Measurements from ENCODE around the gene WDPCP. TPM values are rescaled to one million over a fixed set of nuclear protein-coding genes. Genes with fewer than 3 reads are reported as not detected.
A peak's percentile ranks its signal among the peaks of the same experiment; 100 is the strongest.
"Not testable (repeated sequence)": the region's sequence is repeated elsewhere in the genome, so short reads cannot be mapped to it uniquely, and the experiment has no call there.

Gene WDPCP
- total and polyA plus RNA-seq, 5 donors from 2014 or later = 2.9 to 9.4 (median 3.9) TPM

DNA sequence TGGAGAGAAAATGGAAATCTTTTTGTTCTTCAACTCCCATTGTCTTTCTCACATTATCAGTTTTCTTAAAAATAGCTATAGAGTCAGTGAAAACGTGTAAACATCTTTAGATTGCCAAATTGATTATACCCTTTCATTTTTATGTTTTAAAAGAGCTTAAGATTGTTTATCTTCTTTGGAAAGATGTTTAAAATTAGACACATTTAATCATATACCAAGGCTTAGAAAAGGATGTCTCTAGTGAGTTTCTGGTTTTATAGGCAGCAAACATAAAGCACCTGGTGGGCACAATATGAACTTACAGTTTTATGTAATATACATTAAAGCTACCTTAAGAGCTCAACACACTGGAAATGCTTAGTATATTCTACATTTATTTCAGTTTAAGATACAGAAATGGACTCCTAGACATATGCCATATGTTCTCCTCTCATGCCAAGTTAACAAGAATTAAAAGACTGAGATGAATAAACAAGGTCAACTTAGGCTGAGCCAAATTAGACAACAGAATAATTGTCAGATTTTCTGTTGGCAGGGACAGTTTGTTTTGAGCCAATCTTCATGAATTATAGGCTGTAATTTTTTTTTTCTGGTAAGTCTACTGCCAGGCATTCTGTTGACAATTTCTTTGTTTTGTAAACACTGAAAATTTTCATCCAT, 425.0 kb downstream of the WDPCP start:
- DNase-seq = no peak
- Mint-ChIP-seq H3K36me3 (peaks cover 18% of the 10 kb centered on the region), H3K27ac (no peak overlapping the region), H3K4me1 (no peaks in the 10 kb centered on the region), H3K9me3 (peaks cover 0 to 13% (median 4%) of the 10 kb centered on the region in 7 donors), H3K4me3 (peak overlapping the region in 1 of 4 donors; percentile 71), H3K27me3 (no peaks in the 10 kb centered on the region)
- Histone ChIP-seq H3K27ac (ENCODE audit: insufficient read depth, low read length, poor library complexity, severe bottlenecking) (no peak overlapping the region), H3K36me3 (ENCODE audit: control insufficient read depth, insufficient read depth, low read length) (no peaks in the 10 kb centered on the region), H3K4me1 (ENCODE audit: control insufficient read depth, insufficient read depth, low read length, poor library complexity, severe bottlenecking) (no peaks in the 10 kb centered on the region), H3K9me3 (ENCODE audit: control insufficient read depth in 2 of 2, low read length in 2 of 2) (no peaks in the 10 kb centered on the region), H3K4me3 (ENCODE audit: low read depth, low read length) (no peak overlapping the region), H3K27me3 (ENCODE audit: control insufficient read depth, insufficient read depth, low read length) (no peaks in the 10 kb centered on the region)
- no peak for ATAC-seq (ENCODE audit: low read depth in 2 of 2)

- H3K27me3 Mint-ChIP-seq = no peaks in the 10 kb centered on the region
- H3K27me3 ChIP-seq (ENCODE audit: control insufficient read depth, insufficient read depth, low read length) = no peaks in the 10 kb centered on the region
- H3K9me3 Mint-ChIP-seq = no peaks in the 10 kb centered on the region
- no peaks in the 10 kb centered on the region for H3K4me1 ChIP-seq (ENCODE audit: control insufficient read depth, insufficient read depth, low read length, poor library complexity, severe bottlenecking)
- no peak overlapping the region for H3K27ac Mint-ChIP-seq
- H3K36me3 ChIP-seq (ENCODE audit: control insufficient read depth, insufficient read depth, low read length) = no peaks in the 10 kb centered on the region
- no peaks in the 10 kb centered on the region for H3K4me1 Mint-ChIP-seq
- peaks cover 9% of the 10 kb centered on the region for H3K36me3 Mint-ChIP-seq
- no peaks in the 10 kb centered on the region for H3K9me3 ChIP-seq (ENCODE audit: control insufficient read depth in 2 of 2, low read length in 2 of 2)
- no peak for DNase-seq
- H3K4me3 ChIP-seq (ENCODE audit: low read depth, low read length) = no peak overlapping the region
- ATAC-seq (ENCODE audit: low read depth in 2 of 2) = no peak
- no peak overlapping the region for H3K27ac ChIP-seq (ENCODE audit: insufficient read depth, low read length, poor library complexity, severe bottlenecking)
- H3K4me3 Mint-ChIP-seq = no peak overlapping the region
Measured at GRCh38 chr2:63159262-63159661, 429.0 kb downstream of the WDPCP start.

DNA sequence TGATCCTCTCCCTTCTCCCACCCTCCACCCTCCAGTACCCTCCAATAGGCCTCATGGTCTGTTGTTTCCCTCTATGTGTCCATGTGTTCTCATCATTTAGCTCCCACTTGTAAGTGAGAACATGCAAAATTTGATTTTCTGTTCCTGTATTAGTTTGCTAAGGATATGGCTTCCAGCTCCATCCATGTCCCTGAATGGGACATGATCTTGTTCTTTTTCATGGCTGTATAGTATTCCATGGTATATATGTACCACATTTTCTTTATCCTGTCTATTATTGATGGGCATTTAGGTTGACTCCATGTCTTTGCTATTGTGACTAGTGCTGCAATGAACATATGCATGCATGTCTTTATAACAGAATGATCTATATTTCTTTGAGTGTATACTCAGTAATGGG, 451.6 kb downstream of the WDPCP start:
- not testable (repeated sequence) for H3K36me3 Mint-ChIP-seq; ATAC-seq (ENCODE audit: low read depth in 2 of 2); H3K27me3 Mint-ChIP-seq; H3K27ac Mint-ChIP-seq; H3K36me3 ChIP-seq (ENCODE audit: control insufficient read depth, insufficient read depth, low read length); H3K27me3 ChIP-seq (ENCODE audit: control insufficient read depth, insufficient read depth, low read length); H3K4me1 ChIP-seq (ENCODE audit: control insufficient read depth, insufficient read depth, low read length, poor library complexity, severe bottlenecking); DNase-seq; H3K4me3 ChIP-seq (ENCODE audit: low read depth, low read length); H3K27ac ChIP-seq (ENCODE audit: insufficient read depth, low read length, poor library complexity, severe bottlenecking); H3K4me1 Mint-ChIP-seq; H3K4me3 Mint-ChIP-seq
- H3K9me3 Mint-ChIP-seq = peaks cover 11 to 64% (median 29%) of the 10 kb centered on the region in 7 donors
- H3K9me3 ChIP-seq (ENCODE audit: control insufficient read depth in 2 of 2, low read length in 2 of 2) = peaks cover 6 to 23% of the 10 kb centered on the region in 2 experiments

DNA sequence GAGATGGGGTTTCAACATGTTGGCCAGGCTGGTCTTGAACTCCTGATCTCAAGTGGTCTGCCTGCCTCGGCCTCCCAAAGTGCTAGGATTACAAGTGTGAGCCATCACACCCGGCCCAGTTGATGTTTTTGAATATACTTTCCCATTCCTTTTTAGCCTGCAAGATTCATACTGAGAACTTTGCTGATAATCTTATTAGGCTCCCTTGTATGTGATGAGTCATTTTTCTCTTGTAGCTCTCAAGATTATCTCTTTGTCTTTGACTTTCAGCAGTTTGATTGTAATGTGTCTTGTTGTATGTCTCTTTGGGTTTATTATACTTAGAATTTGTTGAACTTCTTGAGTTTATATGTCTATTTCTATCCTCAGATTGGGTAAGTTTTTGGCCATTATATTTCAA, 456.3 kb downstream of the WDPCP start:
- H3K4me1 ChIP-seq (ENCODE audit: control insufficient read depth, insufficient read depth, low read length, poor library complexity, severe bottlenecking) = no peaks in the 10 kb centered on the region
- DNase-seq (no peak), ATAC-seq (ENCODE audit: low read depth in 2 of 2) (no peak)
- H3K36me3 Mint-ChIP-seq = peaks cover 4% of the 10 kb centered on the region
- H3K4me1 Mint-ChIP-seq = no peaks in the 10 kb centered on the region
- H3K27ac Mint-ChIP-seq = no peak overlapping the region
- H3K27me3 Mint-ChIP-seq = no peaks in the 10 kb centered on the region
- H3K27ac ChIP-seq (ENCODE audit: insufficient read depth, low read length, poor library complexity, severe bottlenecking) = no peak overlapping the region
- H3K9me3 ChIP-seq (ENCODE audit: control insufficient read depth in 2 of 2, low read length in 2 of 2) = peaks cover 9 to 20% of the 10 kb centered on the region in 2 experiments
- H3K36me3 ChIP-seq (ENCODE audit: control insufficient read depth, insufficient read depth, low read length) = no peaks in the 10 kb centered on the region
- peaks cover 4 to 37% (median 17%) of the 10 kb centered on the region in 7 donors for H3K9me3 Mint-ChIP-seq
- H3K4me3 Mint-ChIP-seq = no peak overlapping the region
- H3K4me3 ChIP-seq (ENCODE audit: low read depth, low read length) = no peak overlapping the region
- no peaks in the 10 kb centered on the region for H3K27me3 ChIP-seq (ENCODE audit: control insufficient read depth, insufficient read depth, low read length)

DNA sequence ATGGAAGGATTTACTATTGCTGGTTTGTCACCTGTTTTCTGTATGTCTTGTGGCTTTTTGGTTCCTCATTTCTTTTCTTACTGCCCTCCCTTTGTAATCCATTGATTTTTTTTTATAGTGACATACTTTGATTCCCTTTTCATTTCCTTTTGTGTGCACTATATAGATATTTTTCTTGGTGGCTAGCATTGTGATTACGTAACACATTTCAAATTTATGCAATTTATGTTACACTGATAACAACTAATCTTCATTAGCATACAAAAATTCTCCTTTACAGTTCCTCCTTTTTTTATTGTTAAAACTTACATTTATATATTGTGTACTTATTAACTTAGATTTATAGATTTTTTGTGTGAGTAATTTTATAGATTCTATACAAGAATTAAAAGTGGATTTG, 457.1 kb downstream of the WDPCP start:
- H3K4me1 Mint-ChIP-seq = no peaks in the 10 kb centered on the region
- H3K27ac Mint-ChIP-seq = no peak overlapping the region
- H3K27ac ChIP-seq (ENCODE audit: insufficient read depth, low read length, poor library complexity, severe bottlenecking) = no peak overlapping the region
- DNase-seq = no peak
- H3K4me3 Mint-ChIP-seq = no peak overlapping the region
- peaks cover 6 to 14% of the 10 kb centered on the region in 2 experiments for H3K9me3 ChIP-seq (ENCODE audit: control insufficient read depth in 2 of 2, low read length in 2 of 2)
- H3K36me3 ChIP-seq (ENCODE audit: control insufficient read depth, insufficient read depth, low read length) = no peaks in the 10 kb centered on the region
- H3K4me3 ChIP-seq (ENCODE audit: low read depth, low read length) = no peak overlapping the region
- H3K27me3 Mint-ChIP-seq = no peaks in the 10 kb centered on the region
- ATAC-seq (ENCODE audit: low read depth in 2 of 2) = no peak
- H3K36me3 Mint-ChIP-seq = peaks cover 4% of the 10 kb centered on the region
- H3K27me3 ChIP-seq (ENCODE audit: control insufficient read depth, insufficient read depth, low read length) = no peaks in the 10 kb centered on the region
- no peaks in the 10 kb centered on the region for H3K4me1 ChIP-seq (ENCODE audit: control insufficient read depth, insufficient read depth, low read length, poor library complexity, severe bottlenecking)
- peaks cover 4 to 31% (median 13%) of the 10 kb centered on the region in 7 donors for H3K9me3 Mint-ChIP-seq

GRCh38 chr2:63127594-63127993, 460.7 kb downstream of the WDPCP start:
- ATAC-seq (ENCODE audit: low read depth in 2 of 2) (no peak), DNase-seq (no peak)
- Histone ChIP-seq H3K4me3 (ENCODE audit: low read depth, low read length) (no peak overlapping the region), H3K4me1 (ENCODE audit: control insufficient read depth, insufficient read depth, low read length, poor library complexity, severe bottlenecking) (no peaks in the 10 kb centered on the region), H3K27ac (ENCODE audit: insufficient read depth, low read length, poor library complexity, severe bottlenecking) (no peak overlapping the region), H3K9me3 (ENCODE audit: control insufficient read depth in 2 of 2, low read length in 2 of 2) (peaks cover 3 to 6% of the 10 kb centered on the region in 2 experiments), H3K36me3 (ENCODE audit: control insufficient read depth, insufficient read depth, low read length) (no peaks in the 10 kb centered on the region), H3K27me3 (ENCODE audit: control insufficient read depth, insufficient read depth, low read length) (no peaks in the 10 kb centered on the region)
- Mint-ChIP-seq H3K4me1 (no peaks in the 10 kb centered on the region), H3K9me3 (peaks cover 3 to 24% (median 12%) of the 10 kb centered on the region in 7 donors), H3K27me3 (no peaks in the 10 kb centered on the region), H3K4me3 (no peak overlapping the region), H3K27ac (no peak overlapping the region), H3K36me3 (peaks cover 3% of the 10 kb centered on the region)

DNA sequence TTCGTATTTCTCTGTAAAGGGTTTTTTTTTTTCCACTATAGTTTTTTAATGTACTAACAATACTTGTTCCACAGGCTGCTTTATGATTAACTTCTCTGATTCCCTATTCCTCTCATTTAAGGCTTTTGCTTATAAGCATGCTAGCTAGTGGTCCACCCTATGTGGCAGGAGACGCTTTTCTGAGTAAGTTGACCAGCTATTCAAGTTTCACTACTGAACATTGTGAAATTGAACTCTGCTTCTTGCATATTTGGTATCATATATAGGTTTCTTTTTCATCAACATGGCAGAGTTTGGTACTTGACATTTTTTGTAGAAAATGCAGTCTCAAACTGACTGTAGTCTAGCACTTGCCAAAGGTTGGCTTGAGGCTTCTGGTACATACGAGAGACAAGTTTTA, 463.4 kb downstream of the WDPCP start:
- no peaks in the 10 kb centered on the region for H3K4me1 Mint-ChIP-seq
- H3K27me3 ChIP-seq (ENCODE audit: control insufficient read depth, insufficient read depth, low read length) = no peaks in the 10 kb centered on the region
- no peak overlapping the region for H3K4me3 Mint-ChIP-seq
- H3K9me3 ChIP-seq (ENCODE audit: control insufficient read depth in 2 of 2, low read length in 2 of 2) = no peaks in the 10 kb centered on the region
- H3K27me3 Mint-ChIP-seq = no peaks in the 10 kb centered on the region
- H3K36me3 Mint-ChIP-seq = peaks cover 5% of the 10 kb centered on the region
- ATAC-seq (ENCODE audit: low read depth in 2 of 2) (no peak), DNase-seq (no peak)
- H3K9me3 Mint-ChIP-seq = peaks cover 0 to 4% (median under 1%) of the 10 kb centered on the region in 7 donors
- H3K36me3 ChIP-seq (ENCODE audit: control insufficient read depth, insufficient read depth, low read length) = no peaks in the 10 kb centered on the region
- H3K4me3 ChIP-seq (ENCODE audit: low read depth, low read length) = no peak overlapping the region
- H3K4me1 ChIP-seq (ENCODE audit: control insufficient read depth, insufficient read depth, low read length, poor library complexity, severe bottlenecking) = no peaks in the 10 kb centered on the region
- no peak overlapping the region for H3K27ac ChIP-seq (ENCODE audit: insufficient read depth, low read length, poor library complexity, severe bottlenecking)
- H3K27ac Mint-ChIP-seq = no peak overlapping the region

GRCh38 chr2:63124218-63124617, 464.1 kb downstream of the WDPCP start:
- H3K36me3 Mint-ChIP-seq = peaks cover 5% of the 10 kb centered on the region
- Histone ChIP-seq H3K4me1 (ENCODE audit: control insufficient read depth, insufficient read depth, low read length, poor library complexity, severe bottlenecking) (no peaks in the 10 kb centered on the region), H3K27ac (ENCODE audit: insufficient read depth, low read length, poor library complexity, severe bottlenecking) (no peak overlapping the region), H3K9me3 (ENCODE audit: control insufficient read depth in 2 of 2, low read length in 2 of 2) (no peaks in the 10 kb centered on the region), H3K4me3 (ENCODE audit: low read depth, low read length) (no peak overlapping the region), H3K36me3 (ENCODE audit: control insufficient read depth, insufficient read depth, low read length) (no peaks in the 10 kb centered on the region), H3K27me3 (ENCODE audit: control insufficient read depth, insufficient read depth, low read length) (no peaks in the 10 kb centered on the region)
- no peaks in the 10 kb centered on the region for H3K4me1 Mint-ChIP-seq
- no peak overlapping the region for H3K27ac Mint-ChIP-seq
- H3K4me3 Mint-ChIP-seq = no peak overlapping the region
- ATAC-seq (ENCODE audit: low read depth in 2 of 2) (no peak), DNase-seq (peak in 1 of 3 donors; percentile 10)
- no peaks in the 10 kb centered on the region for H3K27me3 Mint-ChIP-seq
- H3K9me3 Mint-ChIP-seq = peaks cover 0 to 2% (median 0%) of the 10 kb centered on the region in 7 donors

Data from CD4-positive, CD25-positive, alpha-beta regulatory T cell (primary cell).